GM20000 (cell line): ENCODE results near the gene ARGLU1.

Experiments used
- DNase-seq: peaks from one replicate; pipeline ENCODE4 v3.0.0; 2012; ENCODE audit warnings: low spot score
- CTCF ChIP-seq: IDR thresholded peaks from 2 replicates; pipeline ENCODE4 v1.5.1; 2012; ENCODE audit warnings: mild to moderate bottlenecking, control low read depth; ENCODE audit errors: extremely low read depth, missing control alignments

ARGLU1 gene

GRCh38 chr13:106498571-106498970 is 69.4 kb downstream of the ARGLU1 start:
- TF ChIP-seq CTCF = no peak
- no peak for DNase-seq

GRCh38 chr13:106498158-106498557 is 69.8 kb downstream of the ARGLU1 start:
- no peak for DNase-seq
- TF ChIP-seq CTCF = no peak

GRCh38 chr13:106497079-106497478 is 70.9 kb downstream of the ARGLU1 start:
- TF ChIP-seq CTCF = no peak
- DNase-seq = no peak

GRCh38 chr13:106496072-106496997 is 71.6 kb downstream of the ARGLU1 start:
- DNase-seq = no peak
- TF ChIP-seq CTCF = no peak

GRCh38 chr13:106494936-106495335 is 73.0 kb downstream of the ARGLU1 start:
- no peak for TF ChIP-seq CTCF
- DNase-seq = no peak

GRCh38 chr13:106494506-106494905 is 73.4 kb downstream of the ARGLU1 start:
- no peak for TF ChIP-seq CTCF
- no peak for DNase-seq

- no peak for TF ChIP-seq CTCF
- peak; percentile 21 for DNase-seq
These were observed 74.3 kb downstream of the ARGLU1 start for GRCh38 chr13:106493533-106494220.
